Cortex of kidney (tissue), 1 donor: Measurements from ENCODE around the gene CIAO3.
"Not testable (repeated sequence)": the region's sequence is repeated elsewhere in the genome, so short reads cannot be mapped to it uniquely, and the experiment has no call there.

Experiments used
- DNase-seq: peaks from one replicate; lab custom pipeline; 2025; lab: John Stamatoyannopoulos, UW

CIAO3 gene

DNA sequence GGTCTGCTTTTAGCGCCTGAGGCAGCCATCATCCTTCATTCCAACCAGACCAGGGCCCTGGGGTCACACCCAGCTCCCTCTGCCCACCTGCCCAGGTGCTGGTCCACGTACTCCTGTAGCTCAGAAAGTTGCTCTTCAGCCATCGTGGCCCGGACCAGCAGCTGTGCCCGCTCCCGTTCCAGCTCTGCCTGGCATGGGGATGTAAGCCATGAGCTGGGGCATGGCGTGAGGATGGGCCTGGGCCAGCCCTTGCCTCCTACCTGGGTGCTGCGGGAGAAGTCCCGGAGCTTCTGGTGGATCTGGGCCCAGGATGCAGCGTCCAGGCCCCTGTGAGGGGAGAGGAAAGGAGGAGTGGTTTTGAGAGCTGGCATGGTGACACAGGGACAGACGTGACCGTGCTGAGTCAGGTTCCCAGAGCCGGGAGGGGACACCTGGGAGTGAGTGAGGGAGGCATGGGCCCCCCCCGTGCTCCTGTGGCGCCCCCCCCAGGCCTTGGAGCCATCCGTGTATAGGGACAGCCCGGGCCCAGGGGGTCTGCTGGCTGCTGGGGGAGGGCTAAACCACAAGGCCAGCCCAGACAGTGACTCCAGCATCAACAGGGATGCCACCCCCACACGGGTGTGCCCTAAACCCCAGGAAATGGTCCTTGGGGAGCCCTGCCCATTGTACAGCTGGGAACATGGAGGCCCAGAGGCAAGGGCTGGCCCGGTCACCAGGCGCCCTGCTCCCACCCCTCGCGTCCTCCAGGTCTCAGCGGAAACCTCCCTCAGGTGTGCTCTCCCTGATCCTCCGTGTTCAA is 17.8 kb downstream of the CIAO3 start:
- DNase-seq = no peak

DNA sequence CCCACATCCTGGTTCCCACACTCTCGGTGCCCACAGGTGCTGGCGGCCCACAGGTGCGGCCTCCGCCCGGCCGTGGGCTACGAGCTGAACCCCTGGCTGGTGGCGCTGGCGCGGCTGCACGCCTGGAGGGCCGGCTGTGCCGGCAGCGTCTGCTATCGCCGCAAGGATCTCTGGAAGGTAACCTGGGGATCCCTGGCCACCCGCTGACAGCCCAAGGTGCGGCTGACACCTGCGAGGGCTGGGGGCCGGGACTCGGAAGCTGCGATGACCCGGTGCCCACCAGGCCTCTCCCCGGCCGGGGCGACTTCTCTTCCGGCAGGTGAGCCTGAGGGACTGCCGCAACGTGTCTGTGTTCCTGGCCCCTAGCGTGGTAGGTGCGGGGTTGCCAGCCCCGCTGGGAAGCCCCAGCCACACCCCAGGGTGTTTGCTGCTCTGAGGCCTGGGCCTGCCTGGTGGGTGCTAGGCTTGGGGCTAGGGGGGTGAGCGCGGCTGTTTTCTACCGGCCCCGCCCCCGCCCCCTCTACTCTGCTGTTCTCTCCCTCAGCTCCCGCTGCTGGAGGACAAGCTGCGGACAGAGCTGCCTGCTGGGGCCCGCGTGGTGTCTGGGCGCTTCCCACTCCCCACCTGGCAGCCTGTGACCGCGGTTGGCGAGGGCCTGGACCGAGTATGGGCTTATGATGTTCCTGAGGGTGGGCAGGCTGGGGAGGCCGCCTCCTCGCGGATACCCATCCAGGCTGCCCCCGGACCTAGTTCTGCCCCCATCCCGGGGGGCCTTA is 18.8 kb downstream of the CIAO3 start:
- DNase-seq = no peak

- DNase-seq = no peak
These were observed 19.6 kb downstream of the CIAO3 start, which contains the start of gene ANTKMT for GRCh38 chr16:720990-721764. Gene ANTKMT, plus strand, starts transcription at chr16:721146. Its CDS starts 129 bp downstream, at chr16:721275.

DNA sequence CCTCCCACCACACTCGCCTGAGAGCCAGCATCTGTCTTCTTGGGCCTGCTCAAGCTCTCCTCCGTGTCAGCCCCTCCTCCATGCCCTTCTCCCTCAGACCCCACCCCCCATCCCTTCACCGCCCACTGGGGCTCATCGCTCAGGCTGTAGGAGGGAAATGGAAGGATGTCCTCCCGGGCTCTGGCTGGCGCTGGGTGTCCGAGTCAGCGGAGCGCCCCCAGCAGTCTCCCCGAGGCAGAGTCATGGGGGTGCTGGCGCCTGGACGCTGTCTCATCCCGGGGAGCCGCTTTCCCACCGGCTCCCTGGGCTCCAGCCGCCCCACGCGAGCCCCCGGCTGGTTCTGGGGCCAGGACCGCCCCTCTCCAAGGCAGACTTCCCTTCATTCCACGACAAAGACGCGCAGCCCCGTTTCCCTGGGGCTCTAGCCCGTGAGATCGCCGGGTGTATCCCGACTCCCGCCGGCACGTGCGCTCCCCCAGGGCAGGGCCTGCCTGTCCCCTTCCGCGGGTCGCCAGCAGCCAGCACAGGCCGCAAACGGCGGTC is 20.3 kb downstream of the CIAO3 start:
- no peak for DNase-seq

- DNase-seq = no peak
These were observed 20.9 kb downstream of the CIAO3 start for GRCh38 chr16:719815-720446.

DNA sequence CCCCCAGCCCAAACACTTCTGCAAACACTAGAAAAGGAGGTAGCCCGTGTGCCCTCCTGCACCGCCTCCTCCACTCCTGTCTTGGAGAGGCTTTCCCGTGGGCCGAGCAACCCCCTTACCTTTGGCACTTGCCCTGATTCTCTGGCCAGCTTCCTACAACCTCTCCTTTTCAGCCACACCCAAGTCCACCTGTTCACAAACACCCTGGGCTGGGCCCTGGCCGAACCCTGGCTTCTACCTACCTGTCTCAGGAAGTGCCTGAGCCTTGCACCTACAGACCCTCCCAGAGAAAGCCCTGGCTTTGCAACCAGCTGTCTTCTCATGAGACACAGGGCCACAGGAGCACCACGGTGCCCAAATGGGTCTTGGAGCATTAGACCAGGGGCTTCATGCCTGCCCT is 21.9 kb downstream of the CIAO3 start:
- no peak for DNase-seq

DNA sequence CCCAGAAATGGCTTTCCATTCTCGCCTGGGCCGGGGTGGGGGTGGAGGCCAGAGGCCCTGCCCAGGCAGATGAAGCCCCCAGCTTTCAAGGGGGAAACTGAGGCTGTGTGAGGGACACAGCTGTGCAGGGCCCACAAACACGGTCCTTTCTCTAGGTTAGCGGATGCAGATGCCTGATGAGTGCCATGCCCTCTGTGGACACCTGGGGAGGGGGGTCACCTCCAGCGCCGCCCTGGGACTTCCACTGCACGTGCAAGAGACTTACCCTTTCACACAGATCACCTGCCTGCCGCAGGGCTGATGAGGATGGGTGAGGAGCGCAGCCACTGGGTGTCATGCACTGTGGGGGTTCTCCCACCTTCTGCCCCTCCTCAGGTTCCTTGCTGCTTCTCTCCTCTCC is 22.4 kb downstream of the CIAO3 start:
- DNase-seq = no peak

- DNase-seq = no peak
These were observed 23.1 kb downstream of the CIAO3 start for GRCh38 chr16:717450-718245.

DNA sequence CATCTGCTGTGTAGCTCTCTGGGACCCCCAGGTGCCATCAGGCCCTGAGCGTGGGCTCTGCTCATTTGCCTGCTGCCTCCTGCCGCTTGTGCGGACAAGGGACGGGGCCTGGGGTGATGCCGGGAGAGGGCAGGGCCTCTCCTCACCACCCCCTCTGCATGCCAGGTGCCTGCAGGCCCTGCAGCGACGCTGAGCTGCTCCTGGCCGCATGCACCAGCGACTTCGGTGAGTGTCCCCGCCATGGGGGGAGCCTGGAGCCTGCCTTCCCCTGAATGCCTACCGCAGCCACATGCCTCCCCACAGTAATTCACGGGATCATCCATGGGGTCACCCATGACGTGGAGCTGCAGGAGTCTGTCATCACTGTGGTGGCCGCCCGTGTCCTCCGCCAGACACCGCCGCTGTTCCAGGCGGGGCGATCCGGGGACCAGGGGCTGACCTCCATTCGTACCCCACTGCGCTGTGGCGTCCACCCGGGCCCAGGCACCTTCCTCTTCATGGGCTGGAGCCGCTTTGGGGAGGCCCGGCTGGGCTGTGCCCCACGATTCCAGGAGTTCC is 23.9 kb downstream of the CIAO3 start:
- DNase-seq = no peak

- no peak for DNase-seq
These were observed 24.6 kb downstream of the CIAO3 start for GRCh38 chr16:716200-716568.

GRCh38 chr16:715477-716199 is 25.2 kb downstream of the CIAO3 start:
- no peak for DNase-seq

- DNase-seq = no peak
These were observed 26.0 kb downstream of the CIAO3 start, which contains the start of gene METRN for GRCh38 chr16:714558-715476. Gene METRN, plus strand, starts transcription at chr16:715118. Its CDS starts 172 bp downstream, at chr16:715290.

GRCh38 chr16:714079-714478 is 26.7 kb downstream of the CIAO3 start:
- no peak for DNase-seq

- not testable (repeated sequence) for DNase-seq
These were observed 28.0 kb downstream of the CIAO3 start for GRCh38 chr16:712740-713250.

DNA sequence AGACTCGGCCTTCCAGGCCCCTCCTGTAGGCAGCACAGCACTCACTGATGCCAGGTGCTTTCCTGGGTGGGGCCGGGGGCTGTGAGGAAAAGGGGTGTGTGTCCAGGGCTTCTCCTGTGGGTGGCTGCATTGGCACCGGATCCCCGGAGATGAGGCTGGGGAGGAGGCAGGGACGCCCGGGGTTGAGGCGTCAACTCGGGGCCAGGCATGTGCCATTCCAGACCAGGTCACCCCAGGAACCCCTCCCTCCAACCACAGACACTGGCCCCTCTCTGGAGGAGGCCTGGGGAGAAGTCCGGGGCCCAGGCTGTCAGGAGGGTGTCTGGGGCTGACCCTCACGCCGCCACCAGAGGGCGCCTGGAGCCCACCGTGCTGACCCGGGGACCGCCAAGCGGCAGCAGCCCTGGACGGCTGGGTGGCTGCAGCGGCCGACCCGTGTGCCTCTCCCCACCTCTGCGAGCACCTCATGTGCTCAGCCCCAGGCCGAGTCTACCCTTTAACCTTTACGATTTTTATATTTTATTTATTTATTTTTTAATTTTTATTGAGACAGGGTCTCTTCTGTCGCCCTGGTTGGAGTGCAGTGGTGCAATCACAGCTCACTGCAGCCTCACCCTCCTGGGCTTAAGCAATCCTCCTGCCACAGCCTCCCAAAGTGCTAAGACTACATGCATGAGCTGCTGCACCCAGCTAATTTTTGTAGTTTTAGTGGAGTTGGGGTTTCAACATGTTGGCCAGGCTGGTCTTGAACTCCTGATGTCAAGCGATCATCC is 29.1 kb downstream of the CIAO3 start:
- no peak for DNase-seq

GRCh38 chr16:711084-711483 is 29.7 kb downstream of the CIAO3 start:
- DNase-seq = no peak

DNA sequence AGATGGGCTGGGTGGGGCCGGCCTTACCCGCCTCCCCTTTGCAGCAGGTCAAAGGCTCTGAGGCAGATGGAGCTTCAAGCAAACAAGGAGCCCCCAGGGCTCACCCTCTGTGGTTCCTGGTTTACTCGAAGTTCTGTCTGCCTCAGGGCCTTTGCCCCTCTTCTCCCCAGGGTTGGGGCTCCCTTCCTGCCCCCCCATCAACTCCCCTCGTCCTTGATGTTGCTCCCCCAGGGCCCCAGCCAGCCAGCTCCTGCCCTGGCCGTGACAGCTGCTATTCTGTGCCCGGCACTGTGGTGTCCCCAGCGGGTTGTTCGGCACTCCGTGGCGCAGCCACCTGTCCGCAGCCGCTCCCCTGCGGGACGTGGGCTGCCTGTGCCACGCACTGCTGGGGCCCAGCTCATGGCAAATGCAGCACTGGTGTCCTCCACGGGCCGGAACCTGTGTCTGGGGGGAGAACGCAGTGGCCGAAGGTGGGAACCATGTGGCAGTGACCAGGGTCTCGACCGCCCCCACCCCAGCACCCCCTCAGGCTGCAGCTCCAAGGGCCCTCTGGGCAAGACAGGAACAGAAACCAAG is 30.2 kb downstream of the CIAO3 start:
- DNase-seq = no peak
